Measurements from ENCODE around the gene C1QTNF8.

The C1QTNF8 gene

DNA sequence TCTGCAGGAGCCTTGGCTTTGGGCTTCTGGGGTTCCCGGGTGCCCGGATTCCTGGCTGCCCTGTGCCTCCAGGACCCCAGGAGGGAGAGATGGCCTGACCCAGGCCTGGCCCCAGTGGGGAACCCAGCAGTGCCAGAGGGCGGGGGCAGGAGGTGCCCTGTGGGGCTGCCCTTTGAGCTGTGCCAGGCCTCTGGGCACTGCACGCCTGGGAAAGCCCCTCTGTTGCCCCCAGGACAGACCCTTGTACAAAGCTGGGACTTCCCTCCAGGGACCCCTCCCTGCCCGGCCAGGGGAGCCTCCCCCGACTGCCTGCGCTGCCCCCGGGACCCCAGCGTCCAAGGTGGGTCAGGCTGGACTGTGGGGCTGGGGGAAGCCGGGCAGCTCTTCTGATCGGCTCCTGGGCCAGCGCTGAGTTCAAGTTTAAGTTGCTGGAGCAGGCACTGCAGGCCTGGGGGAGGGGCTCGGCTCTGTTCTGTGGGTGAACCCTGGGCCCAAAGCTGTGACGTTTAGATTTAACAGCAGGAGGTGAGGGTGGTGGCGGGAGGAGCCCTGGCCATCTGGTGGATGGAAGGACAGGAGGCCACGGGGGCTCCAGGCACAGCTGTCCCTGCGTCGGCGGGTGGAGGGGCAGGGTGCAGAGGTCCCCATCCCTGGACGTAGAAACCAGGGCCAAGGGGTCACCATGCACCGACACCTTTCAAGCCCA, 27.6 kb upstream of the C1QTNF8 start:
- TF ChIP-seq, protein P1, sequence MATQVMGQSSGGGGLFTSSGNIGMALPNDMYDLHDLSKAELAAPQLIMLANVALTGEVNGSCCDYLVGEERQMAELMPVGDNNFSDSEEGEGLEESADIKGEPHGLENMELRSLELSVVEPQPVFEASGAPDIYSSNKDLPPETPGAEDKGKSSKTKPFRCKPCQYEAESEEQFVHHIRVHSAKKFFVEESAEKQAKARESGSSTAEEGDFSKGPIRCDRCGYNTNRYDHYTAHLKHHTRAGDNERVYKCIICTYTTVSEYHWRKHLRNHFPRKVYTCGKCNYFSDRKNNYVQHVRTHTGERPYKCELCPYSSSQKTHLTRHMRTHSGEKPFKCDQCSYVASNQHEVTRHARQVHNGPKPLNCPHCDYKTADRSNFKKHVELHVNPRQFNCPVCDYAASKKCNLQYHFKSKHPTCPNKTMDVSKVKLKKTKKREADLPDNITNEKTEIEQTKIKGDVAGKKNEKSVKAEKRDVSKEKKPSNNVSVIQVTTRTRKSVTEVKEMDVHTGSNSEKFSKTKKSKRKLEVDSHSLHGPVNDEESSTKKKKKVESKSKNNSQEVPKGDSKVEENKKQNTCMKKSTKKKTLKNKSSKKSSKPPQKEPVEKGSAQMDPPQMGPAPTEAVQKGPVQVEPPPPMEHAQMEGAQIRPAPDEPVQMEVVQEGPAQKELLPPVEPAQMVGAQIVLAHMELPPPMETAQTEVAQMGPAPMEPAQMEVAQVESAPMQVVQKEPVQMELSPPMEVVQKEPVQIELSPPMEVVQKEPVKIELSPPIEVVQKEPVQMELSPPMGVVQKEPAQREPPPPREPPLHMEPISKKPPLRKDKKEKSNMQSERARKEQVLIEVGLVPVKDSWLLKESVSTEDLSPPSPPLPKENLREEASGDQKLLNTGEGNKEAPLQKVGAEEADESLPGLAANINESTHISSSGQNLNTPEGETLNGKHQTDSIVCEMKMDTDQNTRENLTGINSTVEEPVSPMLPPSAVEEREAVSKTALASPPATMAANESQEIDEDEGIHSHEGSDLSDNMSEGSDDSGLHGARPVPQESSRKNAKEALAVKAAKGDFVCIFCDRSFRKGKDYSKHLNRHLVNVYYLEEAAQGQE (IDR thresholded peaks at IDR 0.05; ENCODE audit: insufficient replicate concordance, low read depth): no peak
- no peak for TF ChIP-seq GABPA (IDR thresholded peaks at IDR 0.05; ENCODE audit: low read depth)
- TF ChIP-seq, protein P2, sequence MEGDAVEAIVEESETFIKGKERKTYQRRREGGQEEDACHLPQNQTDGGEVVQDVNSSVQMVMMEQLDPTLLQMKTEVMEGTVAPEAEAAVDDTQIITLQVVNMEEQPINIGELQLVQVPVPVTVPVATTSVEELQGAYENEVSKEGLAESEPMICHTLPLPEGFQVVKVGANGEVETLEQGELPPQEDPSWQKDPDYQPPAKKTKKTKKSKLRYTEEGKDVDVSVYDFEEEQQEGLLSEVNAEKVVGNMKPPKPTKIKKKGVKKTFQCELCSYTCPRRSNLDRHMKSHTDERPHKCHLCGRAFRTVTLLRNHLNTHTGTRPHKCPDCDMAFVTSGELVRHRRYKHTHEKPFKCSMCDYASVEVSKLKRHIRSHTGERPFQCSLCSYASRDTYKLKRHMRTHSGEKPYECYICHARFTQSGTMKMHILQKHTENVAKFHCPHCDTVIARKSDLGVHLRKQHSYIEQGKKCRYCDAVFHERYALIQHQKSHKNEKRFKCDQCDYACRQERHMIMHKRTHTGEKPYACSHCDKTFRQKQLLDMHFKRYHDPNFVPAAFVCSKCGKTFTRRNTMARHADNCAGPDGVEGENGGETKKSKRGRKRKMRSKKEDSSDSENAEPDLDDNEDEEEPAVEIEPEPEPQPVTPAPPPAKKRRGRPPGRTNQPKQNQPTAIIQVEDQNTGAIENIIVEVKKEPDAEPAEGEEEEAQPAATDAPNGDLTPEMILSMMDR (IDR thresholded peaks at IDR 0.05; ENCODE audit: insufficient read depth, low read length): no peak
- no peak for TF ChIP-seq POLR2AphosphoS5 (IDR thresholded peaks at IDR 0.05; ENCODE audit: low read depth)
- no peak for TF ChIP-seq SPI1 (IDR thresholded peaks at IDR 0.05; ENCODE audit: borderline replicate concordance, low read depth)
- Histone ChIP-seq H3K4me3 (replicated peaks; ENCODE audit: insufficient read depth, low read length) (no peak overlapping the region), H3K27ac (replicated peaks) (no peak overlapping the region), H3K27me3 (ENCODE audit: insufficient read depth, poor library complexity, severe bottlenecking) (peaks cover 7% of the 10 kb centered on the region)
- DNase-seq (ENCODE audit: low read depth in 1 of 2, low spot score in 1 of 2): no peak

DNA sequence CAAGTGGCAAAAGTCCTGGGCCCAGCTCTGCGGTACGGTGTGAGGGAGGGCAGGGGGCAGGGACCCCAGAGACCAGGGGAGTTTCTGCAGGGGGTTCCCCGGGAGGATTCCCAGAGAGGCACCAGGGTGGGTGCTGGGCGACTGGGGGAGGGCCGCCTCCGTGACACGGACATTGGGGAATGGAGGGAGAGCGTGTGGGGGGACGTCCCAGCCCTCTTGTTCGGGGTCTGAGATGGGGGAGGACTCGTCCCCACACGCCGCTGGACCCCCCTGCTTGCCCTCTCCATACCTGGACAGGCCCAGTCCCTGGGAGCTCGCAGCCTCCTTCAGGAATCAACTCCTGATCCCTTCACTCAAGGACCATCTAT, 26.3 kb upstream of the C1QTNF8 start:
- DNase-seq (ENCODE audit: low read depth in 1 of 2, low spot score in 1 of 2): no peak
- Histone ChIP-seq H3K27me3 (ENCODE audit: insufficient read depth, poor library complexity, severe bottlenecking) (peaks cover 7% of the 10 kb centered on the region), H3K4me3 (replicated peaks; ENCODE audit: insufficient read depth, low read length) (no peak overlapping the region), H3K27ac (replicated peaks) (no peak overlapping the region)
- TF ChIP-seq SPI1 (IDR thresholded peaks at IDR 0.05; ENCODE audit: borderline replicate concordance, low read depth) (no peak), GABPA (IDR thresholded peaks at IDR 0.05; ENCODE audit: low read depth) (no peak)

DNA sequence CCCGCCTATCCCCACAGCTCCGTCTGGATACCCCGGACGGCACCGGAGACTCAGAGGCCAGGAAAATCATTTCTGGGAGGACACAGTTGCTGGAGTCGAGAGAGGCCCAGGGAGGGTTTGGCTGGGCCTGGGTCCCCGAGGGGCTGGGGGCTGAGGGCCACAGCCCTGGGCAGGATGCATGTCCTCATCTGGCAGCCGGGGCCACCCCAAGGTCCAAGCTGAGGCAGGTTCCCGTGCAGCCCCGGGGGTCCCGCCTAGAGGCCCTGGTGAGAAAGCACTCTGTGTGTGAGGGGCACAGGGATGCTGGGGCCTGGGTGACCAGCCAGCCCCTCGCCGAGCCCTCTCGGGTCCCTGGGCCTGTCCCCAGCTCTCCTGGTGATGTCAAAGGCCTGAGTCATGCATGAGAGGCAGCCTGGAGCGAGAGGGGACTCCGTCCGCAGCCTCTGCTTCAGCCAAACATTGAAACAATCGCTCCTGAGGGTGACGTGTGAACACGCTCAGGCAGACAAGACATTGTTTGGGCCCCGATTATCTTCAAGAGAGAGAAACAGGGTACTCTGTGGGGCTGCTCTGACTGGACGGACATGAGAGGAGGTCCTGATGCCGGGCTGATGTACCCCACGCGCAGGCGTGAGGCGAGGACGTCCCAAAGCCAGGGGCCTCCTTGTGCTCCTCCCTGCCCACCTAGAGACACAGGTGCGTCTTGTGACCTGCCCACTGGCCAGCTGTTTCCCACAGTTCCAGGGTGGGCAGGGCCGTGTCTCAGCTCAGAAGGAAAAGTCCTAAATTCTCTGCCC, 25.8 kb upstream of the C1QTNF8 start:
- Histone ChIP-seq H3K27ac (replicated peaks) (no peak overlapping the region), H3K4me3 (replicated peaks; ENCODE audit: insufficient read depth, low read length) (no peak overlapping the region), H3K27me3 (ENCODE audit: insufficient read depth, poor library complexity, severe bottlenecking) (peaks cover 7% of the 10 kb centered on the region)
- no peak for DNase-seq (ENCODE audit: low read depth in 1 of 2, low spot score in 1 of 2)
- TF ChIP-seq GABPA (IDR thresholded peaks at IDR 0.05; ENCODE audit: low read depth) (no peak), SPI1 (IDR thresholded peaks at IDR 0.05; ENCODE audit: borderline replicate concordance, low read depth) (no peak), POLR2AphosphoS5 (IDR thresholded peaks at IDR 0.05; ENCODE audit: low read depth) (no peak)
- TF ChIP-seq, protein P2 (IDR thresholded peaks at IDR 0.05; ENCODE audit: insufficient read depth, low read length): no peak
- TF ChIP-seq, protein P1 (IDR thresholded peaks at IDR 0.05; ENCODE audit: insufficient replicate concordance, low read depth): no peak

GRCh38 chr16:1121009-1121408, 25.0 kb upstream of the C1QTNF8 start:
- H3K27ac ChIP-seq (replicated peaks): no peak overlapping the region
- TF ChIP-seq, protein P1 (IDR thresholded peaks at IDR 0.05; ENCODE audit: insufficient replicate concordance, low read depth): no peak
- TF ChIP-seq POLR2AphosphoS5 (IDR thresholded peaks at IDR 0.05; ENCODE audit: low read depth) (no peak), SPI1 (IDR thresholded peaks at IDR 0.05; ENCODE audit: borderline replicate concordance, low read depth) (no peak), GABPA (IDR thresholded peaks at IDR 0.05; ENCODE audit: low read depth) (no peak)
- TF ChIP-seq, protein P2 (IDR thresholded peaks at IDR 0.05; ENCODE audit: insufficient read depth, low read length): no peak
- no peak overlapping the region for H3K4me3 ChIP-seq (replicated peaks; ENCODE audit: insufficient read depth, low read length)
- H3K27me3 ChIP-seq (ENCODE audit: insufficient read depth, poor library complexity, severe bottlenecking): peaks cover 7% of the 10 kb centered on the region
- DNase-seq (ENCODE audit: low read depth in 1 of 2, low spot score in 1 of 2): no peak
